Lower lobe of right lung (tissue), 2 donors: Measurements from ENCODE around the gene PRM1. TPM values are rescaled to one million over a fixed set of nuclear protein-coding genes. Genes with fewer than 3 reads are reported as not detected.
"Not testable (repeated sequence)": the region's sequence is repeated elsewhere in the genome, so short reads cannot be mapped to it uniquely, and the experiment has no call there.

ENCODE experiments used
- ATAC-seq, 2 donors: fragments of 200-7000 bp; cut with Tn5 transposase; one replicate each; pipeline ENCODE4 v1.9.1; 2020 to 2022; ENCODE audit warnings: mild to moderate bottlenecking in 2 of 2, moderate library complexity in 2 of 2
- DNase-seq: peaks from one replicate; pipeline ENCODE4 v3.0.0-alpha.2; 2020
- H3K27ac ChIP-seq: fragments of 200-600 bp; one replicate; pipeline ENCODE4 v1.8.0; 2022
- H3K27me3 ChIP-seq: fragments of 200-600 bp; one replicate; pipeline ENCODE4 v1.8.0; 2022; ENCODE audit warnings: low read depth
- H3K36me3 ChIP-seq: fragments of 200-600 bp; one replicate; pipeline ENCODE4 v1.8.0; 2022; ENCODE audit warnings: mild to moderate bottlenecking
- H3K4me1 ChIP-seq: fragments of 200-600 bp; one replicate; pipeline ENCODE4 v1.8.0; 2022
- H3K4me3 ChIP-seq: fragments of 200-600 bp; one replicate; pipeline ENCODE4 v1.8.0; 2022; ENCODE audit warnings: mild to moderate bottlenecking
- H3K9me3 ChIP-seq: fragments of 200-600 bp; one replicate; pipeline ENCODE4 v1.8.0; 2022
- intact Hi-C: fragments of 100-400 bp; cut with DNase I; formaldehyde crosslinking; loops from one replicate; pipeline ENCODE4 v1.11.0; 2022
- total RNA-seq: library from RNA; stranded (reverse); fragmentation: NEBNext Ultra II Directional; extraction: Animal tissue kit (Norgen Biotek cat#: 25700); gene quantifications from one replicate; pipeline ENCODE4 v1.2.1, GENCODE V29; 2021
- TF ChIP-seq, protein P1 (sequence below): fragments of 200-600 bp; IDR thresholded peaks from one replicate; pipeline ENCODE4 v1.8.0; 2022; ENCODE audit warnings: antibody characterized with exemption, mild to moderate bottlenecking
- donor health status: DM: no; HTN: yes; CAD: no; lungs with severe emphysema.

Gene PRM1
- total RNA-seq, 1 donor from 2014 or later: not detected

DNA sequence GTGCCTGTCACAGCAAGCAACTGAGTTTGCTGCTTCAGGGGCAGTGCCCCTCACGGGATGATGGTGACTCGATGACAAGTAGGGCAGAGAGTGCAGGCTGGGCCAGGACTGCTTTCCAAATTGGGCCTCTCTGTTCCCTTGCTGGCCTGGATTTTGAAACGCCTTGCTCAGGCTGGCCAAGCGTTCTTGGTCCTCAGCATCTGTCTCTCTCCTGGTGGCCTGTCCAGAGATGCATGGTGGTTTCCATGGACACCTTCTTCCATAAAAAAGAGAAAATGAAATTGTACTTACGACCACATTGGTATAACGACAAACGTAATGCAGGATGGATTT, 19.4 kb upstream of the PRM1 start:
- Histone ChIP-seq H3K4me1 (peaks cover 33% of the 10 kb centered on the region), H3K9me3 (no peaks in the 10 kb centered on the region), H3K27ac (no peak overlapping the region), H3K36me3 (no peaks in the 10 kb centered on the region), H3K4me3 (no peak overlapping the region), H3K27me3 (no peaks in the 10 kb centered on the region)
- DNase-seq (no peak), ATAC-seq (no peak)
- intact Hi-C loops: no loop called here
- TF ChIP-seq, protein P1, sequence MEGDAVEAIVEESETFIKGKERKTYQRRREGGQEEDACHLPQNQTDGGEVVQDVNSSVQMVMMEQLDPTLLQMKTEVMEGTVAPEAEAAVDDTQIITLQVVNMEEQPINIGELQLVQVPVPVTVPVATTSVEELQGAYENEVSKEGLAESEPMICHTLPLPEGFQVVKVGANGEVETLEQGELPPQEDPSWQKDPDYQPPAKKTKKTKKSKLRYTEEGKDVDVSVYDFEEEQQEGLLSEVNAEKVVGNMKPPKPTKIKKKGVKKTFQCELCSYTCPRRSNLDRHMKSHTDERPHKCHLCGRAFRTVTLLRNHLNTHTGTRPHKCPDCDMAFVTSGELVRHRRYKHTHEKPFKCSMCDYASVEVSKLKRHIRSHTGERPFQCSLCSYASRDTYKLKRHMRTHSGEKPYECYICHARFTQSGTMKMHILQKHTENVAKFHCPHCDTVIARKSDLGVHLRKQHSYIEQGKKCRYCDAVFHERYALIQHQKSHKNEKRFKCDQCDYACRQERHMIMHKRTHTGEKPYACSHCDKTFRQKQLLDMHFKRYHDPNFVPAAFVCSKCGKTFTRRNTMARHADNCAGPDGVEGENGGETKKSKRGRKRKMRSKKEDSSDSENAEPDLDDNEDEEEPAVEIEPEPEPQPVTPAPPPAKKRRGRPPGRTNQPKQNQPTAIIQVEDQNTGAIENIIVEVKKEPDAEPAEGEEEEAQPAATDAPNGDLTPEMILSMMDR: no peak

DNA sequence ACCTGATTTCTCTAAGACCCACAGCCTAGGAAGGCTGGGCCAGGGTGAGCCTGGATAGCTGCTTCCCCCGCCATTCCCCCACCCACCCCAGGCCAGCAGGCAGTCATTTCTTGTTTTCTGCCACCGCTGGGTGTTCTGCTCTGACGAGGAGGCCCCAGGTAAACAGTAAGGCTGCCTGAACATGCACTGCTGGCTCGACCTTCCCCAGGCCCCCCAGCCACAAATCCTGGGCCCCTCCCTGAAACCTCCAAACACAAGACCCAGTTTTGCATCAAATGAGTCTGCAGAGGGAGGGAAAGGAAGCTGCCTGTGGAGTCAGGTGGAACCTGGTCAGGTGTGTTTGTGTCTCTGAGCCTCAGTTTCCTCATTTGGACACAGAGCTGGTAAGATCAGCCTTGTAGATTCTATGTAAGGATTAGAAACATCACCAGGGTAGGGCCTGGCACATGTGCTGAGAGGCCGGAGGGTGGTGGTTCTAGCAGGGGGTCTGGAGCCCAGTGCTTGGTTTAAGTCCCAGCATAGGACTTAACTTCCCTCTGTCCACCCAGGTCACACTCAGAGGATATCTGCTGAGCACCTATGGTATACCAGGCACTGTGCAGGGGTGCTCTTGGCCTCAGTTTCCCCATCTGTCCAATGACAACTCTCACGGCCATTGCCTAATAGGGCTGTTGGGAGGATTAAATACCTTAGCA, 18.9 kb upstream of the PRM1 start:
- no peak overlapping the region for H3K4me3 ChIP-seq
- TF ChIP-seq, protein P1: no peak
- H3K4me1 ChIP-seq: peaks cover 33% of the 10 kb centered on the region
- no peaks in the 10 kb centered on the region for H3K27me3 ChIP-seq
- no peak overlapping the region for H3K27ac ChIP-seq
- ATAC-seq (no peak), DNase-seq (no peak)
- H3K36me3 ChIP-seq: no peaks in the 10 kb centered on the region
- intact Hi-C loops: no loop called here
- no peaks in the 10 kb centered on the region for H3K9me3 ChIP-seq

DNA sequence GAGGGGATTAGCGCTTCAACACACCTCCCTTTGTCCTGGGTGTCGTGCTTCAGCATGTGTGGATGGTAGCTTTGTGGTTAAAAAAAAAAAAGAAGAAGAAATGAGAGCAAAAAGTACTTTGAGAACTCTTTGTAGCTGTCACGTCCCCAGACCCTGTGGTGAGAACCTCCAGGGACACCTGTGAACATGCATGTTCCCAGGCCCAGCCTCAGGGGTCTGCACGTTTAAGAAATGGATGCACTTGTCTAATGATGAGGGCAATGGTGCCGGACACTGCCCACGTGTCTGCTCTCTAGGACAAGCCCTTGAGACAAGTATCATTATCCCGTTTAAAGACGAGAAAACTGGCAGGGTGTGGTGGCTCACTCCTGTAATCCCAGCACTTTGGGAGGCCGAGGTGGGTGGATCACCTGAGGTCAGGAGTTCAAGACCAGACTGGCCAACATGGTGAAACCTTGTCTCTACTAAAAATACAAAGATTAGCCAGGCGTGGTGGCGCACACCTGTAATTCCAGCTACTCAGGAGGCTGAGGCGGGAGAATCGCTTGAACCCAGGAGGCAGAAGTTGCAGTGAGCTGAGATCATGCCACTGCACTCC, 17.9 kb upstream of the PRM1 start:
- intact Hi-C loops: not testable (repeated sequence)

DNA sequence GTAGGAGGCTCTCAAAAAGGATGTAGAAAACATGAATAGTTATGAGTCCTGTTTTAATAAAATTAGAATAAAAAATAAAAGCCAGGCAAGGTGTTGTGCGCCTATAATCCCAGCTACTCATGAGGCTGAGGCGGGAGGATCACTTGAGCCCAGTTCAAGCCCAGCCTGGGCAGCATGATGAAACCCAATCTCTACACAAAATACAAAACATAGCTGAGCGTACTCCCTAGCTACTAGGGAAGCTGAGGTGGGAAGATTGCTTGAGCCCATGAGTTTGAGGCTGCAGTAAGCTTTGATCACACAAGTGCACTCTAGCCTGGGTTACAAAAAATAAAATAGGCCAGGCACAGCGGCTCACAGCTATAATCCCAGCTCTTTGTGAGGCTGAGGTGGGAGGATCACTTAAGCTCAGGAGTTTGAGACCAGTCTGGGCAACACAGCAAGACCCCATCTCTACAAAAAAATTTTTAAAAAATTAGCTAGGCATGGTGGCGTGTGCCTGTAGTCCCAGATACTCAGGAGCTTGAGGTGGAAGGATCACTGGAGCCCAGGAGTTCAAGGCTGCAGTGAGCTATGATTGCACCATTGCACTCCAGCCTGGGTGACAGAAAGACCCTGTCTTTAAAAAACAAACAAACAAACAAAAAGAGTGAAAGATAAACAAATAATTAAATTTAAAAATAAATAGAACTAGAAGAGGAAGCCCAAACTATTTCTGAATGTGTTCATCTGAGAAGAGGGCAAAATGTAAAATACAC, 17.2 kb upstream of the PRM1 start:
- Histone ChIP-seq H3K9me3 (no peaks in the 10 kb centered on the region), H3K27ac (peak overlapping the region; percentile 62), H3K4me1 (peaks cover 32% of the 10 kb centered on the region), H3K36me3 (no peaks in the 10 kb centered on the region), H3K4me3 (no peak overlapping the region), H3K27me3 (no peaks in the 10 kb centered on the region)
- DNase-seq (no peak), ATAC-seq (peak in 1 of 2 donors; percentile 3)
- intact Hi-C loops: no loop called here
- TF ChIP-seq, protein P1: no peak

More for the DNA sequence above, 17.9 kb upstream of the PRM1 start:
- peaks cover 33% of the 10 kb centered on the region for H3K4me1 ChIP-seq
- not testable (repeated sequence) for ATAC-seq, H3K27me3 ChIP-seq, DNase-seq, H3K9me3 ChIP-seq, H3K36me3 ChIP-seq, H3K4me3 ChIP-seq, H3K27ac ChIP-seq

DNA sequence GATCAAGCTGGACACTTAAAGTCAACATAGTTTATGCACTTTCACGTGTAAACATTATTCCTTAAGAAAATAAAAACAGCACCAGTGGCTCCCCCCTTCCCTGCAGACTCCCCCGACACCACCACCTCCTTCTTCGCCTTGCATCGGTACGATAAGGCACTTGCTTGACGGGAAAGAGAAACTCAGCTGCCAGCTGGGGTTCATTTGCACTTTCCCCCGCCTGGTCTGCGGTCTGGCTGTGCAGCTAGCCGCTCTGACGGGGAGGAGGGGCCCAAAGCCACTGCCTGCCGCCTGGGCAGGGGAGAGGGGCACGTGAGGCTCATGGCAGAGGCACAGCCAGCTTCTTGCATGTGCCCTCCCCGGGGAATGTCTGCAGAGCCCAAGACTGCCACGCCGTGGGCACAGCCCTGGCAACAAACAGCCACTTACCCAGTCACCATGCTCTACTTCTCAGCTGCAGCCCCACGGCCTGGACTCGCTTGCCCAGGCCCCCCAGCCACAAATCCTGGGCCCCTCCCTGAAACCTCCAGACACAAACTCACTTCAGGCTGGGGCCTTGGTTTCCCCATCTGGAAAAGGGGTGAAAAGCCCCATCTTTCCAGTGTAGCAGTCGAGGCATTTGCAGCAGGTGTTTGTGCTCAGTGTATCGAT, 16.5 kb upstream of the PRM1 start:
- DNase-seq (peak; percentile 87), ATAC-seq (peak; percentile 94)
- peaks cover 27% of the 10 kb centered on the region for H3K4me1 ChIP-seq
- H3K27me3 ChIP-seq: no peaks in the 10 kb centered on the region
- no peaks in the 10 kb centered on the region for H3K36me3 ChIP-seq
- H3K9me3 ChIP-seq: no peaks in the 10 kb centered on the region
- H3K27ac ChIP-seq: peak overlapping the region; percentile 62
- peak overlapping the region; percentile 29 for H3K4me3 ChIP-seq
- intact Hi-C loops: no loop called here
- TF ChIP-seq, protein P1: peak; percentile 11
